Measurements from ENCODE around the gene GAL3ST2.

The GAL3ST2 gene

GRCh38 chr2:241843321-241844065, 66.9 kb downstream of the GAL3ST2 start:
- no peak for DNase-seq (ENCODE audit: low spot score)

GRCh38 chr2:241844066-241844728, 67.6 kb downstream of the GAL3ST2 start:
- no peak for DNase-seq (ENCODE audit: low spot score)

- DNase-seq (ENCODE audit: low spot score): no peak
These were observed 68.4 kb downstream of the GAL3ST2 start for GRCh38 chr2:241844831-241845578.

GRCh38 chr2:241846406-241846805, 69.8 kb downstream of the GAL3ST2 start:
- DNase-seq (ENCODE audit: low spot score): no peak

- DNase-seq (ENCODE audit: low spot score): no peak
These were observed 72.4 kb downstream of the GAL3ST2 start for GRCh38 chr2:241848761-241849615.

- DNase-seq (ENCODE audit: low spot score): no peak
These were observed 73.3 kb downstream of the GAL3ST2 start for GRCh38 chr2:241849616-241850543.

- DNase-seq (ENCODE audit: low spot score): no peak
These were observed 74.1 kb downstream of the GAL3ST2 start for GRCh38 chr2:241850544-241851324.

GRCh38 chr2:241851325-241852115, 74.9 kb downstream of the GAL3ST2 start:
- DNase-seq (ENCODE audit: low spot score): no peak

- no peak for DNase-seq (ENCODE audit: low spot score)
These were observed 75.7 kb downstream of the GAL3ST2 start for GRCh38 chr2:241852116-241852980.

GRCh38 chr2:241852981-241853631, 76.5 kb downstream of the GAL3ST2 start:
- no peak for DNase-seq (ENCODE audit: low spot score)

All from SK-N-DZ (cell line).